IMR-90 (cell line): ENCODE results near the gene PIKFYVE. TPM values are rescaled to one million over a fixed set of nuclear protein-coding genes. Genes with fewer than 3 reads are reported as not detected.

ENCODE experiments used
- ATAC-seq: fragments of 200-7000 bp; cut with Tn5 transposase; 2 replicates; pipeline ENCODE4 v1.9.1; 2020; ENCODE audit warnings: low read depth, mild to moderate bottlenecking, moderate library complexity
- BruUV-seq: library from RNA; stranded (reverse); fragments of 400-500 nt; replicated peaks from 2 replicates; lab custom pipeline; 2021; lab: Mats Ljungman, UMichigan
- CTCF ChIA-PET: fragments of 300-600 bp; formaldehyde crosslinking; extraction: SDS; loops from one replicate; lab custom pipeline; 2021; ENCODE audit warnings: antibody characterized with exemption; lab: Yijun Ruan, JAX
- POLR2A ChIA-PET: fragments of 300-600 bp; sonication (Branson Sonifier 250); formaldehyde crosslinking; loops from one replicate; lab custom pipeline; 2022; ENCODE audit warnings: antibody characterized with exemption; ENCODE audit not compliant: unreplicated experiment; lab: Charles Lee
- DNase-seq: peaks from one replicate; pipeline ENCODE4 v3.0.0; 2013
- H2AFZ ChIP-seq: replicated peaks from 2 replicates; pipeline ENCODE3; 2013; ENCODE audit warnings: low read length, mild to moderate bottlenecking; ENCODE audit not compliant: poor library complexity
- H2AK5ac ChIP-seq: 2 replicates; pipeline ENCODE4 v1.6.1; 2013; ENCODE audit warnings: low read depth, low read length, inconsistent platforms
- H2AK9ac ChIP-seq: replicated peaks from 2 replicates; pipeline ENCODE3; 2013; ENCODE audit warnings: mild to moderate bottlenecking, low read depth, low read length, moderate library complexity; ENCODE audit not compliant: poor library complexity
- H2BK120ac ChIP-seq: 2 replicates; pipeline ENCODE4 v1.6.1; 2013; ENCODE audit warnings: low read depth, low read length, inconsistent platforms
- H2BK15ac ChIP-seq: 3 replicates; pipeline ENCODE4 v1.6.1; 2013; ENCODE audit warnings: low read depth, low read length, inconsistent platforms
- H2BK20ac ChIP-seq: 2 replicates; pipeline ENCODE4 v1.6.1; 2013; ENCODE audit warnings: low read depth, mild to moderate bottlenecking, inconsistent platforms, low read length, moderate library complexity
- H2BK5ac ChIP-seq: 2 replicates; pipeline ENCODE4 v1.6.1; 2013; ENCODE audit warnings: mild to moderate bottlenecking, low read depth, low read length, inconsistent platforms; ENCODE audit not compliant: poor library complexity, severe bottlenecking
- H3K14ac ChIP-seq: replicated peaks from 2 replicates; pipeline ENCODE4 v1.6.1; 2013; ENCODE audit warnings: low read depth, low read length, inconsistent platforms
- H3K18ac ChIP-seq: 2 replicates; pipeline ENCODE4 v1.6.1; 2013; ENCODE audit warnings: low read depth, low read length, control low read depth
- H3K23ac ChIP-seq: 2 replicates; pipeline ENCODE4 v1.6.1; 2013; ENCODE audit warnings: low read depth, low read length, inconsistent platforms
- H3K27ac ChIP-seq: 2 replicates; pipeline ENCODE4 v1.5.1; 2013; ENCODE audit warnings: mild to moderate bottlenecking, control low read depth, low read length; ENCODE audit not compliant: insufficient read depth
- H3K27me3 ChIP-seq: 2 replicates; pipeline ENCODE4 v1.6.1; 2013; ENCODE audit warnings: low read length; ENCODE audit not compliant: control insufficient read depth, insufficient read depth
- H3K36me3 ChIP-seq: 2 replicates; pipeline ENCODE4 v1.6.1; 2013; ENCODE audit warnings: low read length, mixed read lengths; ENCODE audit not compliant: control insufficient read depth, insufficient read depth
- H3K4ac ChIP-seq: 2 replicates; pipeline ENCODE4 v1.6.1; 2013; ENCODE audit warnings: low read depth, low read length, inconsistent platforms
- H3K4me1 ChIP-seq: 2 replicates; pipeline ENCODE4 v1.6.1; 2013; ENCODE audit warnings: low read length, mixed read lengths; ENCODE audit not compliant: control insufficient read depth, insufficient read depth
- H3K4me2 ChIP-seq: 2 replicates; pipeline ENCODE4 v1.6.1; 2013; ENCODE audit warnings: low read depth, mild to moderate bottlenecking, control low read depth, low read length, moderate library complexity
- H3K4me3 ChIP-seq: 2 replicates; pipeline ENCODE4 v1.5.1; 2013; ENCODE audit warnings: low read depth, mild to moderate bottlenecking, control low read depth, low read length, moderate library complexity; ENCODE audit not compliant: insufficient read depth
- H3K56ac ChIP-seq: 2 replicates; pipeline ENCODE4 v1.6.1; 2013; ENCODE audit warnings: low read length, inconsistent platforms; ENCODE audit not compliant: insufficient read depth; ENCODE audit errors: extremely low read depth
- H3K79me1 ChIP-seq, 2 experiments: 2 replicates each; pipeline ENCODE4 v1.6.1; 2013; ENCODE audit warnings: low read length in 2 of 2, inconsistent platforms in 1 of 2, low read depth in 1 of 2
- H3K9ac ChIP-seq: 2 replicates; pipeline ENCODE4 v1.6.1; 2013; ENCODE audit warnings: low read depth, low read length, control low read depth
- H3K9me1 ChIP-seq: 2 replicates; pipeline ENCODE4 v1.6.1; 2013; ENCODE audit warnings: low read length, inconsistent platforms; ENCODE audit not compliant: insufficient read depth
- H3K9me3 ChIP-seq: 2 replicates; pipeline ENCODE4 v1.6.1; 2013; ENCODE audit warnings: low read length; ENCODE audit not compliant: control insufficient read depth, insufficient read depth
- H4K20me1 ChIP-seq: 2 replicates; pipeline ENCODE4 v1.6.1; 2013; ENCODE audit warnings: low read length, inconsistent platforms; ENCODE audit not compliant: insufficient read depth
- H4K5ac ChIP-seq: 2 replicates; pipeline ENCODE4 v1.6.1; 2013; ENCODE audit warnings: mild to moderate bottlenecking, low read depth, low read length, control low read depth
- H4K8ac ChIP-seq, 2 experiments: 2 replicates each; pipeline ENCODE4 v1.6.1; 2013; ENCODE audit warnings: low read depth in 2 of 2, low read length in 2 of 2, control low read depth in 1 of 2, inconsistent platforms in 1 of 2
- H4K91ac ChIP-seq: 2 replicates; pipeline ENCODE4 v1.6.1; 2013; ENCODE audit warnings: low read depth, low read length, inconsistent platforms; ENCODE audit not compliant: insufficient read depth
- CTCF ChIP-seq: conservative IDR thresholded peaks from 2 replicates; pipeline ENCODE4 v1.5.1; 2012; ENCODE audit warnings: mild to moderate bottlenecking, low read depth, low read length, improper control_type of control experiment
- MAFK ChIP-seq: IDR thresholded peaks from 2 replicates; pipeline ENCODE4 v1.6.1; 2012; ENCODE audit warnings: low read depth, low read length, improper control_type of control experiment
- RAD21 ChIP-seq: IDR thresholded peaks from 2 replicates; pipeline ENCODE4 v1.6.1; 2012; ENCODE audit warnings: low read length, improper control_type of control experiment
- SMC3 ChIP-seq: fragments of 150-350 bp; IDR thresholded peaks from 2 replicates; pipeline ENCODE4 v1.6.1; 2016; ENCODE audit warnings: low read depth, mild to moderate bottlenecking, antibody characterized with exemption, low read length, moderate library complexity
- WGBS, 2 experiments: methylation state at CpG; one replicate each; pipeline versions ENCODE4 v1.1.5 to v1.1.7; 2013; ENCODE audit warnings: missing lambda C conversion rate in 2 of 2; ENCODE audit not compliant: insufficient read length in 1 of 2; ENCODE audit errors: extremely low coverage in 2 of 2; 5-methylcytosine and 5-hydroxymethylcytosine counted together
- dilution Hi-C: fragments of 300-500 bp; cut with HindIII; formaldehyde crosslinking; loops from one replicate; pipeline ENCODE4 v1.14.3; 2018; ENCODE audit warnings: low sequenced_read_pairs; ENCODE audit not compliant: unreplicated experiment
- in situ Hi-C: fragments of 300-500 bp; cut with MboI; formaldehyde crosslinking; loops from 3 replicates; pipeline ENCODE4 v1.14.3; 2019; ENCODE audit warnings: low sequenced_read_pairs, inconsistent platforms, mixed read lengths
- intact Hi-C: fragments of 100-400 bp; cut with micrococcal nuclease; formaldehyde crosslinking; loops from 2 replicates; pipeline ENCODE4 v1.10.0; 2022
- polyA plus RNA-seq, 3 experiments: library from polyadenylated mRNA; depleted of rRNA; stranded (reverse); fragments of >200 nt; gene quantifications; 2 replicates each; pipeline ENCODE4 v1.2.3, GENCODE V29; 2012; ENCODE audit warnings: low replicate concordance in 1 of 3
- total RNA-seq: library from RNA; depleted of rRNA; stranded (reverse); fragments of >200 nt; gene quantifications from 2 replicates; pipeline ENCODE4 v1.2.3, GENCODE V29; 2012

PIKFYVE gene
- total and polyA plus RNA-seq, 2 of the 4 experiments (the other 2 are of a cell fraction): 9.3 to 34.6 TPM

- in situ Hi-C loops: no loop called here
- H3K9ac ChIP-seq: no peak overlapping the region
- H3K9me1 ChIP-seq: no peaks in the 10 kb centered on the region
- ChIA-PET CTCF (interaction anchor here (0.9 kb wide), 1 partner anchor 9 kb away, joined by 4 read pairs; no protein-coding TSS in a partner anchor), POLR2A (no interaction called here)
- no peak overlapping the region for H3K4me3 ChIP-seq
- H2AK5ac ChIP-seq: no peak overlapping the region
- H3K4me1 ChIP-seq: peaks cover 2% of the 10 kb centered on the region; the same call in 1 of the 2 replicates
- H2BK5ac ChIP-seq: no peak overlapping the region
- no peak overlapping the region for H3K14ac ChIP-seq
- no peak overlapping the region for H4K5ac ChIP-seq
- peak; percentile 34 for TF ChIP-seq SMC3
- TF ChIP-seq MAFK: no peak
- TF ChIP-seq RAD21: peak; percentile 31; the same call in 1 of the 2 replicates
- peak; percentile 68 for TF ChIP-seq CTCF
- BruUV-seq: no TSS peak
- H3K36me3 ChIP-seq: no peaks in the 10 kb centered on the region
- DNase-seq: peak; percentile 54
- no peak overlapping the region for H4K8ac ChIP-seq
- H3K9me3 ChIP-seq: no peaks in the 10 kb centered on the region
- H3K23ac ChIP-seq: no peak overlapping the region
- H2AFZ ChIP-seq: no peak overlapping the region
- no peak overlapping the region for H4K91ac ChIP-seq
- no peak overlapping the region for H2BK20ac ChIP-seq
- H3K27ac ChIP-seq: no peak overlapping the region
- H3K27me3 ChIP-seq: peaks cover 2% of the 10 kb centered on the region; the same call in 1 of the 2 replicates
- H3K56ac ChIP-seq: no peak overlapping the region
- H3K4ac ChIP-seq: no peak overlapping the region
- intact Hi-C loops: no loop called here
- H3K4me2 ChIP-seq: no peak overlapping the region
- H3K18ac ChIP-seq: no peak overlapping the region
- no CpG with 5 or more reads among the region's 2 CpGs for WGBS, 2 experiments
- no peaks in the 10 kb centered on the region for H4K20me1 ChIP-seq
- H2AK9ac ChIP-seq: no peak overlapping the region
- peak; percentile 80 for ATAC-seq
- H3K79me1 ChIP-seq: no peaks in the 10 kb centered on the region
- H2BK15ac ChIP-seq: no peak overlapping the region
- dilution Hi-C loops: no loop called here
- H2BK120ac ChIP-seq: no peak overlapping the region
Measured at GRCh38 chr2:208373460-208374089, 107.5 kb downstream of the PIKFYVE start.
